GM13976 (cell line): ENCODE results near the gene COBL.
"Not testable (repeated sequence)": the region's sequence is repeated elsewhere in the genome, so short reads cannot be mapped to it uniquely, and the experiment has no call there.

Experiments used
- DNase-seq: peaks from one replicate; pipeline ENCODE4 v3.0.0; 2012; ENCODE audit warnings: low spot score
- in situ Hi-C: fragments of 300-500 bp; cut with MboI; formaldehyde crosslinking; loops from one replicate; pipeline ENCODE4 v1.12.0; 2022; ENCODE audit warnings: low sequenced_read_pairs, mixed read lengths, inconsistent platforms; ENCODE audit not compliant: unreplicated experiment
- TF ChIP-seq, protein P1 (sequence below): IDR thresholded peaks from 2 replicates; pipeline ENCODE4 v1.5.1; 2012; ENCODE audit warnings: borderline replicate concordance, mild to moderate bottlenecking; ENCODE audit not compliant: insufficient read depth; ENCODE audit errors: extremely low read depth, missing control alignments, control extremely low read depth

COBL gene

GRCh38 chr7:51009716-51010496, 306.7 kb downstream of the COBL start:
- in situ Hi-C loops: no loop called here
- TF ChIP-seq, protein P1, sequence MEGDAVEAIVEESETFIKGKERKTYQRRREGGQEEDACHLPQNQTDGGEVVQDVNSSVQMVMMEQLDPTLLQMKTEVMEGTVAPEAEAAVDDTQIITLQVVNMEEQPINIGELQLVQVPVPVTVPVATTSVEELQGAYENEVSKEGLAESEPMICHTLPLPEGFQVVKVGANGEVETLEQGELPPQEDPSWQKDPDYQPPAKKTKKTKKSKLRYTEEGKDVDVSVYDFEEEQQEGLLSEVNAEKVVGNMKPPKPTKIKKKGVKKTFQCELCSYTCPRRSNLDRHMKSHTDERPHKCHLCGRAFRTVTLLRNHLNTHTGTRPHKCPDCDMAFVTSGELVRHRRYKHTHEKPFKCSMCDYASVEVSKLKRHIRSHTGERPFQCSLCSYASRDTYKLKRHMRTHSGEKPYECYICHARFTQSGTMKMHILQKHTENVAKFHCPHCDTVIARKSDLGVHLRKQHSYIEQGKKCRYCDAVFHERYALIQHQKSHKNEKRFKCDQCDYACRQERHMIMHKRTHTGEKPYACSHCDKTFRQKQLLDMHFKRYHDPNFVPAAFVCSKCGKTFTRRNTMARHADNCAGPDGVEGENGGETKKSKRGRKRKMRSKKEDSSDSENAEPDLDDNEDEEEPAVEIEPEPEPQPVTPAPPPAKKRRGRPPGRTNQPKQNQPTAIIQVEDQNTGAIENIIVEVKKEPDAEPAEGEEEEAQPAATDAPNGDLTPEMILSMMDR: no peak
- peak; percentile 7 for DNase-seq

- DNase-seq: peak; percentile 4
- TF ChIP-seq, protein P1: no peak
- in situ Hi-C loops: no loop called here
Observed at GRCh38 chr7:51007551-51008505, 308.8 kb downstream of the COBL start.

DNA sequence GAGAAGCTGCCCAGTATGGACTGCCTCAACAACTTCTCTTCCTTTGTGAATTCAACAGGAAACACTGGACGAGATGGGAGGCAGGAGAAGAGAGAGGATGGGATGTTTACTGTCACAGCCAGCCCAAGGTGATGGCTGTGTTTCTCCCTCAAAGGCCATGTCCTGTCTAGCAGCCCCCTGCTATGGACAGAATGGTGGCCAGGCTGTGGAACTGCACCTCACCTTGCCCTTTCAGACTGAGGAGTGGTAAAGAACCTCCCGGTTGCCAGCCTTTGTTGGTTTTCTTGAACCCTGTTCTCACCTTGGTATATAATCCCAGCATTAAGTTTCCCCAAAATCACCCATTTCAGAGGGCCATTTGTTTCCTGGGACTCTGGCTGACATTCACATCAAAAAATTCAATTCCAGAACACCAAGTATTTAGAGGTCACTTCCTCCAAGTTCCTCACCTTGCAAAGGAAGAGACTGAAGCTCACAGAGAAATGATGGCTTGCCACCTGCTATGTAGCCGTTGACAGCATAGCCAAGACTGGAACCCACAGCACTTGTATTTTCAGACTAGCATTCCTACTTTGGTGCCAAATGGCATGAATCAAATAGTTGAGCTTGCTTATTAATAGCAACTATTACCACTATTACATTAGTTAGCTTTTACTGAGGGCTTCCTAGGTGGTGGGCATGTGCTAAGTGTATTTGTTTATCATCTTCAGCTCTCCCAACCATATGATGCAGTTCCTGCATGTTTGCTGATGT, 309.9 kb downstream of the COBL start:
- DNase-seq: no peak
- TF ChIP-seq, protein P1: no peak
- in situ Hi-C loops: no loop called here

- TF ChIP-seq, protein P1: no peak
- no peak for DNase-seq
- in situ Hi-C loops: no loop called here
Observed at GRCh38 chr7:51005074-51005473, 311.5 kb downstream of the COBL start.

- in situ Hi-C loops: no loop called here
- no peak for DNase-seq
- TF ChIP-seq, protein P1: no peak
Observed at GRCh38 chr7:51000956-51001355, 315.7 kb downstream of the COBL start.

GRCh38 chr7:50994753-50995319, 321.8 kb downstream of the COBL start:
- in situ Hi-C loops: no loop called here
- DNase-seq: no peak
- TF ChIP-seq, protein P1: no peak

- in situ Hi-C loops: not testable (repeated sequence)
Observed at GRCh38 chr7:50990214-50990613, 326.4 kb downstream of the COBL start.

More at GRCh38 chr7:50990214-50990613, 326.4 kb downstream of the COBL start:
- not testable (repeated sequence) for DNase-seq
